ENCODE data around the gene FBXO17.

Gene FBXO17

GRCh38 chr19:38922482-38922881, 53.1 kb downstream of the FBXO17 start:
- Histone ChIP-seq H3K79me2 (ENCODE audit: control insufficient read depth, low read length) (peaks cover 4% of the 10 kb centered on the region; the same call in 1 of the 2 replicates), H3K9me2 (replicated peaks; ENCODE audit: control insufficient read depth, low read length) (no peaks in the 10 kb centered on the region), H4K20me1 (ENCODE audit: control insufficient read depth, insufficient read depth, low read depth, low read length) (no peaks in the 10 kb centered on the region), H3K4me1 (ENCODE audit: control insufficient read depth, low read length) (no peaks in the 10 kb centered on the region), H3K9me3 (ENCODE audit: control insufficient read depth, insufficient read depth, low read length) (no peaks in the 10 kb centered on the region), H3K27ac (ENCODE audit: low read depth, low read length) (no peak overlapping the region), H3K4me2 (ENCODE audit: low read length) (no peak overlapping the region), H3K27me3 (ENCODE audit: control insufficient read depth, low read length) (no peaks in the 10 kb centered on the region), H3K4me3 (ENCODE audit: low read length) (no peak overlapping the region), H3F3A (ENCODE audit: control insufficient read depth, insufficient read depth) (no peaks in the 10 kb centered on the region), H3K36me3 (ENCODE audit: control insufficient read depth, low read length) (peaks cover 27% of the 10 kb centered on the region)
- TF ChIP-seq EZH2phosphoT487 (IDR thresholded peaks at IDR 0.05; ENCODE audit: borderline replicate concordance, low read length) (no peak), CTCF (IDR thresholded peaks at IDR 0.05; ENCODE audit: low read depth, low read length, poor library complexity, severe bottlenecking) (no peak)

DNA sequence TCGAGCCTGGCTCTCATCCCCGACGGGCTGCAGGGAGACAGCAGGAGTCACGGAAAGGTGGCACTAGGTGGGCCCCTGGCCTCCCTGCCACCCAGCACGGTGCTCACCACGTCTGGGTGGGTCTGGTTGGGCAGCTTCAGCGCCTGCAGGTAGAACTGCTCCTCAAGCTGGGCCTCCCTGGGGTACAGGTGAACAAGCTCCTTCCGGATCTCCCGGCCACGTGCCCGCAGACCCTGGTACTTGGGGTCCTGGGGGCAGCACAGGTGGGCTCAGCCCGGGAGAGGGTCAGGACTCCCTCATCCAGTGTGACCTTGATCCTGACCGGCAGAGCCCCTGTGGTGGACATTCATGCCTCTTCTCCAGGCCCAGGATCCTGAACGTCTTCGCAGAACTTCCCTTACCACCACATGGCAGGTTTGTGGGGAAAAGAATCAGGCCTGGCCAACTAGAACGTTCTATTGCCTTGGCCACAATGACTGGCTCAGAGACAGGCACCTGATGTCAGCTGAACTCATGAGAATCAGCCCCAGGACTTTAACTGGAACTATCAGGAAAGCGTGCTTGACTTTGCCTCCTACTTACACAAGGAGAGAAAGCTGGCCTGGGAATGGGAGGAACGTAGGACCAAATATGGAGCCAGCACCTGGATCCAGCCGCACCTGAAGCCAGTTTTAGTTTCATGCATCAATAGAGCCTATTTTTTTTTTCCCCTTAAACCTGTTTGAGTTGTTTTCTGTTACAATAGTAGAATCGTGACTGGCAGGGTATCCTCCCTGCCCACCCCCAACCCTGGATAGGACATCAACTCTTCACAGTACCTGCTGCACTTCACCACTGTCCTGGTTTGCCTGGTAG, 53.9 kb downstream of the FBXO17 start:
- Histone ChIP-seq H3K79me2 (ENCODE audit: control insufficient read depth, low read length) (no peaks in the 10 kb centered on the region), H3K27me3 (ENCODE audit: control insufficient read depth, low read length) (no peaks in the 10 kb centered on the region), H3F3A (ENCODE audit: control insufficient read depth, insufficient read depth) (no peaks in the 10 kb centered on the region), H3K4me2 (ENCODE audit: low read length) (no peak overlapping the region), H4K20me1 (ENCODE audit: control insufficient read depth, insufficient read depth, low read depth, low read length) (no peaks in the 10 kb centered on the region), H3K9me3 (ENCODE audit: control insufficient read depth, insufficient read depth, low read length) (no peaks in the 10 kb centered on the region), H3K36me3 (ENCODE audit: control insufficient read depth, low read length) (peaks cover 27% of the 10 kb centered on the region), H3K4me1 (ENCODE audit: control insufficient read depth, low read length) (no peaks in the 10 kb centered on the region), H3K9me2 (replicated peaks; ENCODE audit: control insufficient read depth, low read length) (no peaks in the 10 kb centered on the region), H3K4me3 (ENCODE audit: low read length) (no peak overlapping the region), H3K27ac (ENCODE audit: low read depth, low read length) (no peak overlapping the region)
- TF ChIP-seq EZH2phosphoT487 (IDR thresholded peaks at IDR 0.05; ENCODE audit: borderline replicate concordance, low read length) (no peak), CTCF (IDR thresholded peaks at IDR 0.05; ENCODE audit: low read depth, low read length, poor library complexity, severe bottlenecking) (no peak)

GRCh38 chr19:38920602-38921419, 54.7 kb downstream of the FBXO17 start:
- Histone ChIP-seq H3K9me3 (ENCODE audit: control insufficient read depth, insufficient read depth, low read length) (no peaks in the 10 kb centered on the region), H4K20me1 (ENCODE audit: control insufficient read depth, insufficient read depth, low read depth, low read length) (no peaks in the 10 kb centered on the region), H3K36me3 (ENCODE audit: control insufficient read depth, low read length) (peaks cover 22% of the 10 kb centered on the region), H3K79me2 (ENCODE audit: control insufficient read depth, low read length) (no peaks in the 10 kb centered on the region), H3K4me3 (ENCODE audit: low read length) (no peak overlapping the region), H3K4me1 (ENCODE audit: control insufficient read depth, low read length) (no peaks in the 10 kb centered on the region), H3K27me3 (ENCODE audit: control insufficient read depth, low read length) (no peaks in the 10 kb centered on the region), H3F3A (ENCODE audit: control insufficient read depth, insufficient read depth) (no peaks in the 10 kb centered on the region), H3K9me2 (replicated peaks; ENCODE audit: control insufficient read depth, low read length) (no peaks in the 10 kb centered on the region), H3K27ac (ENCODE audit: low read depth, low read length) (no peak overlapping the region), H3K4me2 (ENCODE audit: low read length) (no peak overlapping the region)
- no peak for TF ChIP-seq CTCF (IDR thresholded peaks at IDR 0.05; ENCODE audit: low read depth, low read length, poor library complexity, severe bottlenecking)
- no peak for TF ChIP-seq EZH2phosphoT487 (IDR thresholded peaks at IDR 0.05; ENCODE audit: borderline replicate concordance, low read length)
